ENCODE results near the gene BCAS3.

Gene BCAS3

GRCh38 chr17:61245706-61246135 is 568.1 kb downstream of the BCAS3 start:
- peaks cover 41% of the 10 kb centered on the region for H3K4me1 ChIP-seq
- no peaks in the 10 kb centered on the region for H3K27me3 ChIP-seq
- DNase-seq: no peak
- H3K9me3 ChIP-seq: no peaks in the 10 kb centered on the region
- no peaks in the 10 kb centered on the region for H3K36me3 ChIP-seq
- no peak for TF ChIP-seq CTCF (IDR thresholded peaks at IDR 0.05; ENCODE audit: low read depth, low read length)
- H3K4me3 ChIP-seq (ENCODE audit: low read depth, low read length): no peak overlapping the region

GRCh38 chr17:61247439-61247838 is 569.8 kb downstream of the BCAS3 start:
- no peaks in the 10 kb centered on the region for H3K27me3 ChIP-seq
- H3K36me3 ChIP-seq: no peaks in the 10 kb centered on the region
- no peaks in the 10 kb centered on the region for H3K9me3 ChIP-seq
- peak; percentile 16 for DNase-seq
- no peak overlapping the region for H3K4me3 ChIP-seq (ENCODE audit: low read depth, low read length)
- peaks cover 54% of the 10 kb centered on the region for H3K4me1 ChIP-seq
- TF ChIP-seq CTCF (IDR thresholded peaks at IDR 0.05; ENCODE audit: low read depth, low read length): no peak

DNA sequence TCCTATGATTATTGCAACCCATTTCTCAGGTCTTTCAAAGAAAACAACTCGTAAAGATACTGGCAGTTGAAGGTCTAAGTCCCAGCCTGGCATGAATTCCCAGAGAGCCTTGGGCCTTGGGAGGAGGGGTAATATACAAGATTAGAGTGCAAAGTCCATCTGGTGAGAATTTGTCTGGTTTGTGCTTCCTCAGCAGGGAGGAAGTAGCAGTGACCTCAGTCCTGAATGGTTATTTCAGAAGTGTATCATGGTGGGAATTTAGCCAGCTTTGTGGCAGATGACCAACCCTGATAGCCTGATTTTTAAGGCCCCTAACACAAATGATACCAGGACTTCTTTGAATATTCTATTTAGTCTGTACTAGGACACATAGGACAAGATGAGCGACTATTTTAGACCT is 570.7 kb downstream of the BCAS3 start:
- TF ChIP-seq CTCF (IDR thresholded peaks at IDR 0.05; ENCODE audit: low read depth, low read length): no peak
- Histone ChIP-seq H3K4me1 (peaks cover 54% of the 10 kb centered on the region), H3K27me3 (no peaks in the 10 kb centered on the region), H3K4me3 (ENCODE audit: low read depth, low read length) (no peak overlapping the region), H3K9me3 (no peaks in the 10 kb centered on the region), H3K36me3 (no peaks in the 10 kb centered on the region)
- DNase-seq: no peak

GRCh38 chr17:61249649-61250299 is 572.1 kb downstream of the BCAS3 start:
- no peak for DNase-seq
- no peak for TF ChIP-seq CTCF (IDR thresholded peaks at IDR 0.05; ENCODE audit: low read depth, low read length)

DNA sequence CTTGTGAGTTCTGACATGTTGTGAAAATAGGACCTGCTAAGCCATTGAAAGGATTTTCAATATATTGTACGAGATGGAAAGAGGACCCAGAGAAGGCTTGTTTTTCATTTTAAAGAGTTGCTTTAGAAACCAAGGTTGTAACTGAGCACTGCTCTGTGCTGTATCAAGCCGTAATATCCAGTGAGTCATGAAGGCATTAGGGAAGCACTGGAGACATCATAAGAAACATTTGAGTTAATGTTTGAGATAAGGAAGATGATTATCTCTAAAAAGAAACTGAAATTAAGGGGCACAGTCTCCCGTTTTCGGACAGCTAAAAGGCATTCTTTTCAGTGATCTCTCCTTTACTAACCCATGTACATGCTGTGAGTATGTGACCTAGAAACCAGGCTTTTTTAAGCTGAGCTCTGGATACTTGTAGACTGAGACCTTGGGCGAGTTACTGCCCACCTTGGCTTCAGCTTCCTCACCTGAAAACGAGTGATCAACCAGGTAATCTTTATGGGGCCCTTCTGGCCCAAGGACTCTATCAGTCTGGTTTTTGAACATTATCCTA is 572.8 kb downstream of the BCAS3 start:
- H3K36me3 ChIP-seq: no peaks in the 10 kb centered on the region
- no peak overlapping the region for H3K4me3 ChIP-seq (ENCODE audit: low read depth, low read length)
- H3K4me1 ChIP-seq: peaks cover 52% of the 10 kb centered on the region
- TF ChIP-seq CTCF (IDR thresholded peaks at IDR 0.05; ENCODE audit: low read depth, low read length): no peak
- DNase-seq: no peak
- H3K9me3 ChIP-seq: no peaks in the 10 kb centered on the region
- no peaks in the 10 kb centered on the region for H3K27me3 ChIP-seq

More at GRCh38 chr17:61249649-61250299, 572.1 kb downstream of the BCAS3 start:
- Histone ChIP-seq H3K27me3 (no peaks in the 10 kb centered on the region), H3K9me3 (no peaks in the 10 kb centered on the region), H3K4me3 (ENCODE audit: low read depth, low read length) (no peak overlapping the region), H3K4me1 (peaks cover 54% of the 10 kb centered on the region), H3K36me3 (no peaks in the 10 kb centered on the region)
